ENCODE measurements around the gene STEAP1. TPM values are rescaled to one million over a fixed set of nuclear protein-coding genes. Genes with fewer than 3 reads are reported as not detected.
"Not testable (repeated sequence)": the region's sequence is repeated elsewhere in the genome, so short reads cannot be mapped to it uniquely, and the experiment has no call there.

Gene STEAP1
- total and polyA plus RNA-seq, 4 donors: 20.0 to 37.1 (median 29.6) TPM

DNA sequence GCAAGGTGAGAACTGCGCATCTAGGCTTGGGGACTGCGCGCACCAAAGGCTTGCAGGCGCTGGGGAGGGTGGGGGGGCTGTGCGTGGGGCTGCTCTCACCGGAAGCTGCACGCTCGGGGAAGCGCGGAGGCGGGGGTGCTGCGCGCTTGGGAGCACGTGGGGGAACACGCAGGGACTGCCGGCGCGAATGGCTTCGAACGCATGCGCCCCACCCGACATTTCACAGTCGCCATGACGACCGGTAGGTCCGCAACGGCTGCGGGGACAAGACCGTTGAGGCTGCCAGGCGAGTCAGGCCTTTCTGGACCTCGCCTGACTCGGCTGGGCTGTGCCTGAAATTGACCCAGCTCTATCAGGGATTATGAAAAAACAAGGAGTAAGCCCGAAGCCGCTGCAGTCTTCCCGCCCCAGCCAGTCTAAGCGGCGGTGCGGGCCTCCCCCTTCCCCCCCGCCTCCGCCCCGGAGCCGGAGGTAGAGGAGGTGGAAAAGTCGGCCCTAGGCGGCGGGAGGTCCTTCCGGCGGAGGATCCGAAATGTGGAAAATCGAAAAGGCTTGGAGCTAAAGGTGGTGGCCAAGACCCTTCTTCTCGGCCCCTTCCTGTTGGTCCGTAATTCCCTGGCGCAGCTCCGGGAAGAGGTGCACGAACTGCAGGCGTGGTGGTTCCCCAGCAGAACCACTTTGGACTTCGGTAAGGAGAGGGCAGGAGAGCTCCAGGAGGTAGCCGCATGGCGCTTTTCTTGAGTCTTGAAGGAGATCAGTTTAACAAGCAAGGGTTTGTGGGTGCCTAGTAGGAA, 34.9 kb upstream of the STEAP1 start:
- TF ChIP-seq, protein P1, sequence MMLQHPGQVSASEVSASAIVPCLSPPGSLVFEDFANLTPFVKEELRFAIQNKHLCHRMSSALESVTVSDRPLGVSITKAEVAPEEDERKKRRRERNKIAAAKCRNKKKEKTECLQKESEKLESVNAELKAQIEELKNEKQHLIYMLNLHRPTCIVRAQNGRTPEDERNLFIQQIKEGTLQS (IDR thresholded peaks at IDR 0.05): no peak
- no peak for TF ChIP-seq YY1 (IDR thresholded peaks at IDR 0.05)
- TF ChIP-seq SP1 (IDR thresholded peaks at IDR 0.05): no peak
- no peak for TF ChIP-seq RXRA (IDR thresholded peaks at IDR 0.05)
- TF ChIP-seq HNF4A (conservative IDR thresholded peaks at IDR 0.05): no peak
- TF ChIP-seq HNF4G (IDR thresholded peaks at IDR 0.05): no peak
- TF ChIP-seq RAD21 (IDR thresholded peaks at IDR 0.05): no peak
- TF ChIP-seq, protein P2, sequence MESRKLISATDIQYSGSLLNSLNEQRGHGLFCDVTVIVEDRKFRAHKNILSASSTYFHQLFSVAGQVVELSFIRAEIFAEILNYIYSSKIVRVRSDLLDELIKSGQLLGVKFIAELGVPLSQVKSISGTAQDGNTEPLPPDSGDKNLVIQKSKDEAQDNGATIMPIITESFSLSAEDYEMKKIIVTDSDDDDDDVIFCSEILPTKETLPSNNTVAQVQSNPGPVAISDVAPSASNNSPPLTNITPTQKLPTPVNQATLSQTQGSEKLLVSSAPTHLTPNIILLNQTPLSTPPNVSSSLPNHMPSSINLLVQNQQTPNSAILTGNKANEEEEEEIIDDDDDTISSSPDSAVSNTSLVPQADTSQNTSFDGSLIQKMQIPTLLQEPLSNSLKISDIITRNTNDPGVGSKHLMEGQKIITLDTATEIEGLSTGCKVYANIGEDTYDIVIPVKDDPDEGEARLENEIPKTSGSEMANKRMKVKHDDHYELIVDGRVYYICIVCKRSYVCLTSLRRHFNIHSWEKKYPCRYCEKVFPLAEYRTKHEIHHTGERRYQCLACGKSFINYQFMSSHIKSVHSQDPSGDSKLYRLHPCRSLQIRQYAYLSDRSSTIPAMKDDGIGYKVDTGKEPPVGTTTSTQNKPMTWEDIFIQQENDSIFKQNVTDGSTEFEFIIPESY (IDR thresholded peaks at IDR 0.05): no peak
- no peak for TF ChIP-seq TAF1 (conservative IDR thresholded peaks at IDR 0.05)
- TF ChIP-seq EGR1 (IDR thresholded peaks at IDR 0.05; ENCODE audit: low read depth in 2 of 2): no peak
- TF ChIP-seq, protein P3, sequence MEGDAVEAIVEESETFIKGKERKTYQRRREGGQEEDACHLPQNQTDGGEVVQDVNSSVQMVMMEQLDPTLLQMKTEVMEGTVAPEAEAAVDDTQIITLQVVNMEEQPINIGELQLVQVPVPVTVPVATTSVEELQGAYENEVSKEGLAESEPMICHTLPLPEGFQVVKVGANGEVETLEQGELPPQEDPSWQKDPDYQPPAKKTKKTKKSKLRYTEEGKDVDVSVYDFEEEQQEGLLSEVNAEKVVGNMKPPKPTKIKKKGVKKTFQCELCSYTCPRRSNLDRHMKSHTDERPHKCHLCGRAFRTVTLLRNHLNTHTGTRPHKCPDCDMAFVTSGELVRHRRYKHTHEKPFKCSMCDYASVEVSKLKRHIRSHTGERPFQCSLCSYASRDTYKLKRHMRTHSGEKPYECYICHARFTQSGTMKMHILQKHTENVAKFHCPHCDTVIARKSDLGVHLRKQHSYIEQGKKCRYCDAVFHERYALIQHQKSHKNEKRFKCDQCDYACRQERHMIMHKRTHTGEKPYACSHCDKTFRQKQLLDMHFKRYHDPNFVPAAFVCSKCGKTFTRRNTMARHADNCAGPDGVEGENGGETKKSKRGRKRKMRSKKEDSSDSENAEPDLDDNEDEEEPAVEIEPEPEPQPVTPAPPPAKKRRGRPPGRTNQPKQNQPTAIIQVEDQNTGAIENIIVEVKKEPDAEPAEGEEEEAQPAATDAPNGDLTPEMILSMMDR (IDR thresholded peaks at IDR 0.05; ENCODE audit: low read depth, low read length, missing input control): no peak
- H3K9ac ChIP-seq (ENCODE audit: low read depth in 1 of 2, low read length in 2 of 2): no peak overlapping the region
- no peak overlapping the region for H3K27ac ChIP-seq (ENCODE audit: low read depth in 1 of 2, low read length in 2 of 2)
- 3% methylated on average over 58 of the region's 58 CpGs for WGBS
- H3K36me3 ChIP-seq (ENCODE audit: control insufficient read depth in 4 of 4, insufficient read depth in 3 of 4, low read depth in 1 of 4, low read length in 3 of 4): no peaks in the 10 kb centered on the region
- peaks cover 7 to 16% (median 11%) of the 10 kb centered on the region in 4 donors for H3K4me1 ChIP-seq (ENCODE audit: control insufficient read depth in 4 of 4, insufficient read depth in 4 of 4, low read length in 3 of 4)
- peaks cover 0 to 6% (median 0%) of the 10 kb centered on the region in 4 donors for H3K27me3 ChIP-seq (ENCODE audit: control insufficient read depth in 4 of 4, insufficient read depth in 4 of 4, low read length in 3 of 4)
- peak overlapping the region; percentile 14 to 54 (median 52) for H3K4me3 ChIP-seq (ENCODE audit: low read depth in 1 of 3, low read length in 3 of 3)
- DNase-seq (ENCODE audit: low spot score): peak; percentile 32
- H3K9me3 ChIP-seq (ENCODE audit: control insufficient read depth in 4 of 4, low read length in 3 of 4): no peaks in the 10 kb centered on the region

DNA sequence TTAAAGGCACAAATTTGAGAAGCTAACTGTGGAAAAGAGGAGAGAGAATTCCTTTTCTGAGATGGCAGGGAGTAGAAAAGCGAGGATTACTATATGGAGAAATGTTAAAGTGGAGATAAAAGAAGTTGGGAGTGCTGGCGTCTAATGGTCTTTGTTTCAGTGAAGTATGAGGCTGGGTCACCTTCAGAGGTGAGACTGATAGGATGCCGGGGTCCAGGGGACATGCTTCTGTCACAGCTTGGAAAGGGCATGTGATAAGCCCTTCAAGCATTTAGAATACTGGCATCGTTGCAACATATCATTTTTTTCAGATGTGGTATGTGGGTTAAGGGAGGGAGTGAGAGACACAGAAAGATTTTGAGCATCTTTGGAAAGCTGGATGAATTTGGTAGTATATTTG, 34.1 kb upstream of the STEAP1 start:
- not testable (repeated sequence) for DNase-seq (ENCODE audit: low spot score); H3K27ac ChIP-seq (ENCODE audit: low read depth in 1 of 2, low read length in 2 of 2); H3K27me3 ChIP-seq (ENCODE audit: control insufficient read depth in 4 of 4, insufficient read depth in 4 of 4, low read length in 3 of 4); H3K4me3 ChIP-seq (ENCODE audit: low read depth in 1 of 3, low read length in 3 of 3); H3K9me3 ChIP-seq (ENCODE audit: control insufficient read depth in 4 of 4, low read length in 3 of 4); H3K9ac ChIP-seq (ENCODE audit: low read depth in 1 of 2, low read length in 2 of 2); H3K36me3 ChIP-seq (ENCODE audit: control insufficient read depth in 4 of 4, insufficient read depth in 3 of 4, low read depth in 1 of 4, low read length in 3 of 4)
- 54% methylated on average over 4 of the region's 4 CpGs for WGBS
- peaks cover 7 to 16% (median 11%) of the 10 kb centered on the region in 4 donors for H3K4me1 ChIP-seq (ENCODE audit: control insufficient read depth in 4 of 4, insufficient read depth in 4 of 4, low read length in 3 of 4)

DNA sequence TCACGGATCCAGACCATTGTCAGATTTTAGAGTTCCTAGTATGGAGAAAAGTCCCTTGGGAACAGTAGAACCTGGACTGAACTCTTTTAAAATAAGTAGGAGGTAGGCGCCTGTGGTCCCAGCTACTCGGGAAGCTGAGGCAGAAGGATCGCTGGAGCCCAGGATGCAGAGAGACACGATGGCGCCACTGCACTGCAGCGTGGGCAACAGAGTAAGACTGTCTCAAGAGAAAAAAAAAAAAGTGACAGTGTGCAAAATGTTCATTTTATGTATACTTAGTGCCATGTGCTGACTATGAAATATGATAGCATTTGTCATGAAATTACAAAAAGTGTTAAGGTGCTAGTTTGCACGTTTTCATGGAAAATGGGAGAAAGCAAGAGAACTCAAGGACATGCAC, 22.5 kb upstream of the STEAP1 start:
- not testable (repeated sequence) for H3K4me1 ChIP-seq (ENCODE audit: control insufficient read depth in 4 of 4, insufficient read depth in 4 of 4, low read length in 3 of 4); H3K36me3 ChIP-seq (ENCODE audit: control insufficient read depth in 4 of 4, insufficient read depth in 3 of 4, low read depth in 1 of 4, low read length in 3 of 4); H3K27me3 ChIP-seq (ENCODE audit: control insufficient read depth in 4 of 4, insufficient read depth in 4 of 4, low read length in 3 of 4); H3K27ac ChIP-seq (ENCODE audit: low read depth in 1 of 2, low read length in 2 of 2); DNase-seq (ENCODE audit: low spot score); H3K4me3 ChIP-seq (ENCODE audit: low read depth in 1 of 3, low read length in 3 of 3); H3K9ac ChIP-seq (ENCODE audit: low read depth in 1 of 2, low read length in 2 of 2); H3K9me3 ChIP-seq (ENCODE audit: control insufficient read depth in 4 of 4, low read length in 3 of 4)
- WGBS: 92% methylated on average over 8 of the region's 8 CpGs

DNA sequence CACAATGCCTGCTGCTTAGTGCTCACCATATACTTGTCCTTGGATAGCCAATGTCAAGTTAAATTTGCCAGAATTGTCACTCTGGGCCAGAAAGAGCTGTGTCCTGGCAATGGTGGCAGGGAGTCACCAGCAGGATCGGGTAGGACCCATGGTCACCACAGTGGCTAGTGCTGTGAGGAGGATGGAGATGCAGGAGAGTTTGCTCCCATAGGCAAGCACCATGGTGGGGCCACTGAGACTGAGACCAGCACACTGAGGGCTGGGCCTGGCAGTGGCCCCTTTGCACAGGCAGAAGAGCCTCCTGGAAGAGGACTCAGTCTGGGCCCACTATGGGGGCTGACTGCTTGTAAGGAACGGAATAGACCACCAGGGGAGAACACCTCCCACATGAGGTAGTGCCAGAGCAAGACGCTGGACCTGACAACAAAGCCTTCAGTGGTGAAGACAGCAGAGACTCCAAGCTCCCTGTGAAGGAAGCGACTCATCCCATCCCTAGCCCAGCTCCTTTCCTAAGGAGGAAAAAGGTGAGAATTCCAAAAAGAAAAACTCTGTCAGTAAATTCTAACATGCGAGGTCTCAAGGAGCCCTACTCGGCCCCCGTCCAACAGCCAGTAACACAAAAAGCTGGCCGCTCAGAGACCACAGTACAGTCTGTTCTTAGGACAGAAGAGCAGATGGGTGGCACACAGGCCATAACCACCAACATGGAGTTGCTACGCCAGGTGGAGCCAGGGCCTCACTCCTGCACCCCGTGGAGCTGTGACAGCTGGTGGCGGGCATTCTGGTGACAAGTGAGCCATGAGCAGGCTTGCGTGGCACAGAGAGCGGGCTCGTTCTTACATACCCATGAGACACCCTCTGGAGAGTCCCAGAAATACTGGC, 6.9 kb upstream of the STEAP1 start:
- H3K36me3 ChIP-seq (ENCODE audit: control insufficient read depth in 4 of 4, insufficient read depth in 3 of 4, low read depth in 1 of 4, low read length in 3 of 4); H3K4me3 ChIP-seq (ENCODE audit: low read depth in 1 of 3, low read length in 3 of 3); H3K27ac ChIP-seq (ENCODE audit: low read depth in 1 of 2, low read length in 2 of 2); H3K4me1 ChIP-seq (ENCODE audit: control insufficient read depth in 4 of 4, insufficient read depth in 4 of 4, low read length in 3 of 4); H3K9ac ChIP-seq (ENCODE audit: low read depth in 1 of 2, low read length in 2 of 2); DNase-seq (ENCODE audit: low spot score); H3K9me3 ChIP-seq (ENCODE audit: control insufficient read depth in 4 of 4, low read length in 3 of 4); H3K27me3 ChIP-seq (ENCODE audit: control insufficient read depth in 4 of 4, insufficient read depth in 4 of 4, low read length in 3 of 4): not testable (repeated sequence)
- WGBS: 85% methylated on average over 14 of the region's 14 CpGs
